ENCODE data around the gene CBLL1. TPM values are rescaled to one million over a fixed set of nuclear protein-coding genes. Genes with fewer than 3 reads are reported as not detected.
A peak's percentile ranks its signal among the peaks of the same experiment; 100 is the strongest.

CBLL1 gene
- total and polyA plus RNA-seq, 2 experiments from 2014 or later, result 31.1 to 67.4 TPM

DNA sequence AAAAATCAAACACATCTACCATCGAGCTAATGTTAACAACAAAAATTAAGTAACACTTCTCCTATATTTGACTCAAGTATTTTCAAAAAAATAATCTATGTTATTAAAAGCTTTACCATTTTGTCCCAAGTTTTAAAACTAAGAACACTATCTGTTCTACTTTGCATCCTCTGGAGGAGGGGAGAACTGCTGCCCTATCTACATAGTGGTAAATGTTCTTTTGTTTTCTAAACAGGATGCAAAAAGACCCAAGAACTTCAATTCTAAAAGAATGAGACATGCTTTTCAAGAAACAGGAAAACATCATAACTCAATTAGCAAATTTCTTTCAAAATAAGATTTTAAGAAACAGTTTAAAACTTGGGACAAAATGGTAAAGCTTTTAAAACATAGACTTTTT is 44.3 kb downstream of the CBLL1 start:
- Histone ChIP-seq H3K36me3 (ENCODE audit: insufficient read depth) (no peaks in the 10 kb centered on the region), H3K4me2 (peak overlapping the region; percentile 4; the same call in 1 of the 2 replicates), H3K27ac (ENCODE audit: low read depth) (no peak overlapping the region), H4K20me1 (replicated peaks; ENCODE audit: insufficient read depth) (no peaks in the 10 kb centered on the region), H2AFZ (no peak overlapping the region), H3K9me2 (ENCODE audit: insufficient read depth) (no peaks in the 10 kb centered on the region; the same call in 1 of the 2 replicates), H3K4me1 (ENCODE audit: insufficient read depth) (peaks cover 22% of the 10 kb centered on the region), H3K27me3 (ENCODE audit: insufficient read depth) (no peaks in the 10 kb centered on the region), H3F3A (replicated peaks; ENCODE audit: low read depth) (no peaks in the 10 kb centered on the region), H3K79me2 (replicated peaks; ENCODE audit: insufficient read depth) (no peaks in the 10 kb centered on the region), H3K4me3 (no peak overlapping the region)
- Mint-ChIP-seq H3K9me3 (no peaks in the 10 kb centered on the region; the same call in 2 of the 3 replicates), H3K27ac (peak overlapping the region; percentile 31; the same call in 1 of the 2 replicates), H3K4me3 (no peak overlapping the region), H3K4me1 (peaks cover 28% of the 10 kb centered on the region), H3K27me3 (ENCODE audit: insufficient read depth, low read depth, poor library complexity) (peaks cover 2% of the 10 kb centered on the region), H3K36me3 (ENCODE audit: low read depth) (no peaks in the 10 kb centered on the region)
- DNase-seq (ENCODE audit: low spot score) (peak; percentile 38), ATAC-seq (peak; percentile 60)
- TF ChIP-seq, protein P1, sequence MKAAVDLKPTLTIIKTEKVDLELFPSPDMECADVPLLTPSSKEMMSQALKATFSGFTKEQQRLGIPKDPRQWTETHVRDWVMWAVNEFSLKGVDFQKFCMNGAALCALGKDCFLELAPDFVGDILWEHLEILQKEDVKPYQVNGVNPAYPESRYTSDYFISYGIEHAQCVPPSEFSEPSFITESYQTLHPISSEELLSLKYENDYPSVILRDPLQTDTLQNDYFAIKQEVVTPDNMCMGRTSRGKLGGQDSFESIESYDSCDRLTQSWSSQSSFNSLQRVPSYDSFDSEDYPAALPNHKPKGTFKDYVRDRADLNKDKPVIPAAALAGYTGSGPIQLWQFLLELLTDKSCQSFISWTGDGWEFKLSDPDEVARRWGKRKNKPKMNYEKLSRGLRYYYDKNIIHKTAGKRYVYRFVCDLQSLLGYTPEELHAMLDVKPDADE (IDR thresholded peaks at IDR 0.05), result no peak
- no peak for TF ChIP-seq JUNB (IDR thresholded peaks at IDR 0.05; ENCODE audit: unreplicated experiment)
- no peak for TF ChIP-seq EZH2 (IDR thresholded peaks at IDR 0.05; ENCODE audit: low read depth, unreplicated experiment)

DNA sequence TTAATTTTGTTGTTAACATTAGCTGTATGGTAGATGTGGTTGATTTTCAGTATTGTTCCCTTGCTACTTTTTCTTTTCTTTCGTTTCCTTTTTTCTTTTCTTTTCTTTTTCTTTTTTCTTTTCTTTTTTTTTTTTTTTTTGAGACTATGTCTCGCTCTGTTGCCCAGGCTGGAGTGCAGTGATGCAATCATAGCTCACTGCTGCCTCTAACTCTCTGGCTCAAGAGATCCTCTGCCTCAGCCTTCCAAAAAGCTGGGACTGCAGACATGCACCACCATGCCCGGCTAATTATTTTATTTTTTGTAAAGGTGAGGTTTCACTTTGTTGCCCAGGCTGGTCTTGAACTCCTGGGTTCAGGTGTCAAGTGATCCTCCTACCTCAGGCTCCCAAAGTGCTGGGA is 44.7 kb downstream of the CBLL1 start:
- no peaks in the 10 kb centered on the region; the same call in 2 of the 3 replicates for H3K9me3 Mint-ChIP-seq
- no peak; the same call in 2 of the 3 replicates for ATAC-seq
- no peak overlapping the region for H3K4me3 ChIP-seq

DNA sequence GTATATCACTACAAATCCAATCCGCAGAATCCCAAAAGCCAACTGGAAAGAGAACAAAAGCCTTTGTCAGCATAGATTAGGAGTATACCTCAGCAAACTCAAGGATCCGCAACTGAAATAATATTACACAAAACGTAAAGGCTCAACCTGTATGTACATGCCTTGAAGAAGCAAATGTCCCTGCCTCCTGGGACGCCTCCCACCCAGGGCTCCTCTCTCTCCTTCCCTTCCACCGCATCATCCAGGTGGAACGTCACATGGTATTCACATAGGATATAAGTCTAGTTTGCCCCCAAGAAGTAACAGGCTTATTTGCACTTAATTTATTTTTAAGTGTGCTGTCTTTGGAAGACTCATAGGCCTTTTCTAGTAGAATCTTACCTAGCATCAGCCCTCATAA is 45.7 kb downstream of the CBLL1 start:
- Mint-ChIP-seq H3K9me3 (no peaks in the 10 kb centered on the region; the same call in 2 of the 3 replicates), H3K36me3 (ENCODE audit: low read depth) (no peaks in the 10 kb centered on the region), H3K27me3 (ENCODE audit: insufficient read depth, low read depth, poor library complexity) (peaks cover 2% of the 10 kb centered on the region), H3K4me3 (no peak overlapping the region), H3K27ac (peak overlapping the region; percentile 61), H3K4me1 (peaks cover 29% of the 10 kb centered on the region)
- no peak for DNase-seq (ENCODE audit: low spot score)
- Histone ChIP-seq H4K20me1 (replicated peaks; ENCODE audit: insufficient read depth) (no peaks in the 10 kb centered on the region), H3K4me3 (no peak overlapping the region), H3K27ac (ENCODE audit: low read depth) (no peak overlapping the region), H3F3A (replicated peaks; ENCODE audit: low read depth) (no peaks in the 10 kb centered on the region), H3K9me2 (ENCODE audit: insufficient read depth) (no peaks in the 10 kb centered on the region; the same call in 1 of the 2 replicates), H3K79me2 (replicated peaks; ENCODE audit: insufficient read depth) (no peaks in the 10 kb centered on the region), H2AFZ (peak overlapping the region; percentile 38; the same call in 1 of the 2 replicates), H3K4me1 (ENCODE audit: insufficient read depth) (peaks cover 22% of the 10 kb centered on the region), H3K36me3 (ENCODE audit: insufficient read depth) (no peaks in the 10 kb centered on the region), H3K27me3 (ENCODE audit: insufficient read depth) (no peaks in the 10 kb centered on the region), H3K4me2 (no peak overlapping the region)
- ATAC-seq, result no peak
- TF ChIP-seq, protein P2, sequence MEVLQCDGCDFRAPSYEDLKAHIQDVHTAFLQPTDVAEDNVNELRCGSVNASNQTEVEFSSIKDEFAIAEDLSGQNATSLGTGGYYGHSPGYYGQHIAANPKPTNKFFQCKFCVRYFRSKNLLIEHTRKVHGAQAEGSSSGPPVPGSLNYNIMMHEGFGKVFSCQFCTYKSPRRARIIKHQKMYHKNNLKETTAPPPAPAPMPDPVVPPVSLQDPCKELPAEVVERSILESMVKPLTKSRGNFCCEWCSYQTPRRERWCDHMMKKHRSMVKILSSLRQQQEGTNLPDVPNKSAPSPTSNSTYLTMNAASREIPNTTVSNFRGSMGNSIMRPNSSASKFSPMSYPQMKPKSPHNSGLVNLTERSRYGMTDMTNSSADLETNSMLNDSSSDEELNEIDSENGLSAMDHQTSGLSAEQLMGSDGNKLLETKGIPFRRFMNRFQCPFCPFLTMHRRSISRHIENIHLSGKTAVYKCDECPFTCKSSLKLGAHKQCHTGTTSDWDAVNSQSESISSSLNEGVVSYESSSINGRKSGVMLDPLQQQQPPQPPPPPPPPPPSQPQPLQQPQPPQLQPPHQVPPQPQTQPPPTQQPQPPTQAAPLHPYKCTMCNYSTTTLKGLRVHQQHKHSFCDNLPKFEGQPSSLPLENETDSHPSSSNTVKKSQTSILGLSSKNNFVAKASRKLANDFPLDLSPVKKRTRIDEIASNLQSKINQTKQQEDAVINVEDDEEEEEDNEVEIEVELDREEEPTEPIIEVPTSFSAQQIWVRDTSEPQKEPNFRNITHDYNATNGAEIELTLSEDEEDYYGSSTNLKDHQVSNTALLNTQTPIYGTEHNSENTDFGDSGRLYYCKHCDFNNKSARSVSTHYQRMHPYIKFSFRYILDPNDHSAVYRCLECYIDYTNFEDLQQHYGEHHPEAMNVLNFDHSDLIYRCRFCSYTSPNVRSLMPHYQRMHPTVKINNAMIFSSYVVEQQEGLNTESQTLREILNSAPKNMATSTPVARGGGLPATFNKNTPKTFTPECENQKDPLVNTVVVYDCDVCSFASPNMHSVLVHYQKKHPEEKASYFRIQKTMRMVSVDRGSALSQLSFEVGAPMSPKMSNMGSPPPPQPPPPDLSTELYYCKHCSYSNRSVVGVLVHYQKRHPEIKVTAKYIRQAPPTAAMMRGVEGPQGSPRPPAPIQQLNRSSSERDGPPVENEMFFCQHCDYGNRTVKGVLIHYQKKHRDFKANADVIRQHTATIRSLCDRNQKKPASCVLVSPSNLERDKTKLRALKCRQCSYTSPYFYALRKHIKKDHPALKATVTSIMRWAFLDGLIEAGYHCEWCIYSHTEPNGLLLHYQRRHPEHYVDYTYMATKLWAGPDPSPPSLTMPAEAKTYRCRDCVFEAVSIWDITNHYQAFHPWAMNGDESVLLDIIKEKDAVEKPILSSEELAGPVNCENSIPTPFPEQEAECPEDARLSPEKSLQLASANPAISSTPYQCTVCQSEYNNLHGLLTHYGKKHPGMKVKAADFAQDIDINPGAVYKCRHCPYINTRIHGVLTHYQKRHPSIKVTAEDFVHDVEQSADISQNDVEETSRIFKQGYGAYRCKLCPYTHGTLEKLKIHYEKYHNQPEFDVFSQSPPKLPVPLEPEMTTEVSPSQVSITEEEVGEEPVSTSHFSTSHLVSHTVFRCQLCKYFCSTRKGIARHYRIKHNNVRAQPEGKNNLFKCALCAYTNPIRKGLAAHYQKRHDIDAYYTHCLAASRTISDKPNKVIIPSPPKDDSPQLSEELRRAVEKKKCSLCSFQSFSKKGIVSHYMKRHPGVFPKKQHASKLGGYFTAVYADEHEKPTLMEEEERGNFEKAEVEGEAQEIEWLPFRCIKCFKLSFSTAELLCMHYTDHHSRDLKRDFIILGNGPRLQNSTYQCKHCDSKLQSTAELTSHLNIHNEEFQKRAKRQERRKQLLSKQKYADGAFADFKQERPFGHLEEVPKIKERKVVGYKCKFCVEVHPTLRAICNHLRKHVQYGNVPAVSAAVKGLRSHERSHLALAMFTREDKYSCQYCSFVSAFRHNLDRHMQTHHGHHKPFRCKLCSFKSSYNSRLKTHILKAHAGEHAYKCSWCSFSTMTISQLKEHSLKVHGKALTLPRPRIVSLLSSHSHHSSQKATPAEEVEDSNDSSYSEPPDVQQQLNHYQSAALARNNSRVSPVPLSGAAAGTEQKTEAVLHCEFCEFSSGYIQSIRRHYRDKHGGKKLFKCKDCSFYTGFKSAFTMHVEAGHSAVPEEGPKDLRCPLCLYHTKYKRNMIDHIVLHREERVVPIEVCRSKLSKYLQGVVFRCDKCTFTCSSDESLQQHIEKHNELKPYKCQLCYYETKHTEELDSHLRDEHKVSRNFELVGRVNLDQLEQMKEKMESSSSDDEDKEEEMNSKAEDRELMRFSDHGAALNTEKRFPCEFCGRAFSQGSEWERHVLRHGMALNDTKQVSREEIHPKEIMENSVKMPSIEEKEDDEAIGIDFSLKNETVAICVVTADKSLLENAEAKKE (CRISPR knock-in tag; IDR thresholded peaks at IDR 0.05), result no peak
- TF ChIP-seq STAT1 (IDR thresholded peaks at IDR 0.05; ENCODE audit: unreplicated experiment) (no peak), ZNF114 (CRISPR knock-in tag; IDR thresholded peaks at IDR 0.05) (no peak), JUNB (IDR thresholded peaks at IDR 0.05; ENCODE audit: unreplicated experiment) (no peak), CREB1 (CRISPR knock-in tag; IDR thresholded peaks at IDR 0.05; ENCODE audit: low read depth) (no peak)
- TF ChIP-seq, protein P1 (IDR thresholded peaks at IDR 0.05), result no peak

More for the DNA sequence above, 44.7 kb downstream of the CBLL1 start:
- Mint-ChIP-seq H3K4me3 (no peak overlapping the region), H3K27ac (no peak overlapping the region; the same call in 1 of the 2 replicates), H3K36me3 (ENCODE audit: low read depth) (no peaks in the 10 kb centered on the region), H3K27me3 (ENCODE audit: insufficient read depth, low read depth, poor library complexity) (peaks cover 2% of the 10 kb centered on the region), H3K4me1 (peaks cover 29% of the 10 kb centered on the region)
- Histone ChIP-seq H3K9me2 (ENCODE audit: insufficient read depth) (no peaks in the 10 kb centered on the region; the same call in 1 of the 2 replicates), H3K27me3 (ENCODE audit: insufficient read depth) (no peaks in the 10 kb centered on the region), H3K4me2 (no peak overlapping the region), H3F3A (replicated peaks; ENCODE audit: low read depth) (no peaks in the 10 kb centered on the region), H3K79me2 (replicated peaks; ENCODE audit: insufficient read depth) (no peaks in the 10 kb centered on the region), H4K20me1 (replicated peaks; ENCODE audit: insufficient read depth) (no peaks in the 10 kb centered on the region), H3K27ac (ENCODE audit: low read depth) (no peak overlapping the region), H3K4me1 (ENCODE audit: insufficient read depth) (peaks cover 22% of the 10 kb centered on the region), H2AFZ (no peak overlapping the region), H3K36me3 (ENCODE audit: insufficient read depth) (no peaks in the 10 kb centered on the region)
- no peak for DNase-seq (ENCODE audit: low spot score)
- TF ChIP-seq POLR2AphosphoS5 (IDR thresholded peaks at IDR 0.05; ENCODE audit: low read depth) (no peak), ZNF331 (CRISPR knock-in tag; IDR thresholded peaks at IDR 0.05; ENCODE audit: low read depth) (no peak)

Data from GM23338 (cell line).